Liver (tissue), 9 donors: Measurements from ENCODE around the gene SYDE2. TPM values are rescaled to one million over a fixed set of nuclear protein-coding genes. Genes with fewer than 3 reads are reported as not detected.

ENCODE experiments used
- DNase-seq: peaks from one replicate; pipeline ENCODE4 v3.0.0-alpha.2; 2017; ENCODE audit warnings: low spot score
- H3K27ac ChIP-seq, 2 donors: one replicate each; pipeline ENCODE4 v1.7.0; 2013; ENCODE audit warnings: inconsistent platforms in 2 of 2, low read length in 2 of 2, control low read depth in 1 of 2, low read depth in 1 of 2, mild to moderate bottlenecking in 1 of 2
- H3K27me3 ChIP-seq, 4 donors: one replicate each; pipeline versions ENCODE4 v1.6.1 to v1.7.0; 2013; ENCODE audit warnings: low read length in 3 of 4, inconsistent platforms in 1 of 4, mild to moderate bottlenecking in 1 of 4, moderate library complexity in 1 of 4; ENCODE audit not compliant: control insufficient read depth in 4 of 4, insufficient read depth in 4 of 4
- H3K36me3 ChIP-seq, 4 donors: one replicate each; pipeline versions ENCODE4 v1.6.1 to v1.7.0; 2013; ENCODE audit warnings: low read length in 3 of 4, mild to moderate bottlenecking in 3 of 4, low read depth in 1 of 4, moderate library complexity in 1 of 4; ENCODE audit not compliant: control insufficient read depth in 4 of 4, insufficient read depth in 3 of 4
- H3K4me1 ChIP-seq, 4 donors: one replicate each; pipeline versions ENCODE4 v1.6.1 to v1.7.0; 2013; ENCODE audit warnings: low read length in 3 of 4, mild to moderate bottlenecking in 3 of 4, moderate library complexity in 1 of 4; ENCODE audit not compliant: control insufficient read depth in 4 of 4, insufficient read depth in 4 of 4
- H3K4me3 ChIP-seq, 3 donors: one replicate each; pipeline versions ENCODE4 v1.6.1 to v1.7.0; 2013; ENCODE audit warnings: low read length in 3 of 3, control low read depth in 1 of 3, low read depth in 1 of 3, mild to moderate bottlenecking in 1 of 3
- H3K9ac ChIP-seq, 2 donors: one replicate each; pipeline ENCODE4 v1.7.0; 2013; ENCODE audit warnings: low read length in 2 of 2, mild to moderate bottlenecking in 2 of 2, moderate library complexity in 2 of 2, control low read depth in 1 of 2, low read depth in 1 of 2
- H3K9me3 ChIP-seq, 4 donors: one replicate each; pipeline versions ENCODE4 v1.6.1 to v1.7.0; 2013; ENCODE audit warnings: low read length in 3 of 4; ENCODE audit not compliant: control insufficient read depth in 4 of 4
- ATF3 ChIP-seq: IDR thresholded peaks from 2 replicates; pipeline ENCODE4 v1.6.1; 2016; ENCODE audit warnings: antibody characterized with exemption
- CTCF ChIP-seq: fragments of 150-350 bp; IDR thresholded peaks from 2 replicates; pipeline ENCODE4 v1.5.1; 2017; ENCODE audit warnings: improper control_type of control experiment, low read depth, low read length; ENCODE audit not compliant: missing input control
- EGR1 ChIP-seq, 2 donors: IDR thresholded peaks; 2 replicates each; pipeline ENCODE4 v1.6.1; 2016 to 2018; ENCODE audit warnings: antibody characterized with exemption in 2 of 2, low read depth in 2 of 2
- FOXA1 ChIP-seq: IDR thresholded peaks from 2 replicates; pipeline ENCODE4 v1.6.1; 2016; ENCODE audit warnings: antibody characterized with exemption
- FOXA2 ChIP-seq: IDR thresholded peaks from 2 replicates; pipeline ENCODE4 v1.6.1; 2016; ENCODE audit warnings: antibody characterized with exemption
- GABPA ChIP-seq, 2 donors: IDR thresholded peaks in 1 of 2; conservative IDR thresholded peaks in 1 of 2; 2 replicates each; pipeline ENCODE4 v1.6.1; 2016; ENCODE audit warnings: antibody characterized with exemption in 2 of 2, mild to moderate bottlenecking in 1 of 2, moderate library complexity in 1 of 2
- HNF4A ChIP-seq, 2 donors: conservative IDR thresholded peaks; 2 replicates each; pipeline ENCODE4 v1.6.1; 2016; ENCODE audit warnings: antibody characterized with exemption in 2 of 2, mild to moderate bottlenecking in 2 of 2
- HNF4G ChIP-seq: IDR thresholded peaks from 2 replicates; pipeline ENCODE4 v1.6.1; 2016; ENCODE audit warnings: antibody characterized with exemption
- JUND ChIP-seq, 2 donors: IDR thresholded peaks; 2 replicates each; pipeline ENCODE4 v1.6.1; 2016; ENCODE audit warnings: antibody characterized with exemption in 2 of 2
- MAX ChIP-seq: IDR thresholded peaks from 2 replicates; pipeline ENCODE4 v1.6.1; 2016; ENCODE audit warnings: antibody characterized with exemption
- NR2F2 ChIP-seq: IDR thresholded peaks from 2 replicates; pipeline ENCODE4 v1.6.1; 2016; ENCODE audit warnings: antibody characterized with exemption
- RAD21 ChIP-seq, 2 donors: IDR thresholded peaks; 2 replicates each; pipeline ENCODE4 v1.6.1; 2016; ENCODE audit warnings: antibody characterized with exemption in 2 of 2, mild to moderate bottlenecking in 2 of 2
- REST ChIP-seq: IDR thresholded peaks from 2 replicates; pipeline ENCODE4 v1.6.1; 2016; ENCODE audit warnings: antibody characterized with exemption, mild to moderate bottlenecking
- RXRA ChIP-seq, 2 donors: IDR thresholded peaks; 2 replicates each; pipeline ENCODE4 v1.6.1; 2017 to 2018; ENCODE audit warnings: antibody characterized with exemption in 2 of 2, mild to moderate bottlenecking in 1 of 2
- SP1 ChIP-seq: IDR thresholded peaks from 2 replicates; pipeline ENCODE4 v1.6.1; 2018; ENCODE audit warnings: antibody characterized with exemption, mild to moderate bottlenecking
- TAF1 ChIP-seq: conservative IDR thresholded peaks from 2 replicates; pipeline ENCODE4 v1.6.1; 2016; ENCODE audit warnings: antibody characterized with exemption, mild to moderate bottlenecking
- YY1 ChIP-seq: IDR thresholded peaks from 2 replicates; pipeline ENCODE4 v1.6.1; 2016; ENCODE audit warnings: antibody characterized with exemption, mild to moderate bottlenecking
- ZBTB33 ChIP-seq: IDR thresholded peaks from 2 replicates; pipeline ENCODE4 v1.6.1; 2016; ENCODE audit warnings: antibody characterized with exemption
- WGBS: extraction: QIAGEN DNeasy Blood & Tissue Kit; methylation state at CpG from one replicate; pipeline ENCODE4 v1.1.7; 2013; 5-methylcytosine and 5-hydroxymethylcytosine counted together
- polyA plus RNA-seq, 2 donors: library from polyadenylated mRNA; stranded (reverse) in 1 of 2; unstranded in 1 of 2; fragments of 200-250 nt in 1 of 2; fragments of >200 nt in 1 of 2; fragmentation: Nextera tagmentation in 1 of 2; extraction: Ambion mirVana in 1 of 2; gene quantifications; one replicate each; pipeline versions ENCODE4 v1.2.1 to v1.2.3, GENCODE V29; 2013 to 2015
- total RNA-seq, 2 donors: library from RNA; depleted of rRNA; stranded (reverse); fragments of >200 nt; gene quantifications; one replicate each; pipeline ENCODE4 v1.2.3, GENCODE V29; 2014
- donor health status: healthy.
- donor health status: healthy.
- donor health status: healthy.
- donor health status: healthy.
- donor health status: healthy.

SYDE2 gene
- total and polyA plus RNA-seq, 4 donors: 1.3 to 11.5 (median 3.7) TPM

- Histone ChIP-seq H3K9ac (no peak overlapping the region), H3K36me3 (peaks cover 0 to 7% (median 6%) of the 10 kb centered on the region in 4 donors), H3K4me1 (peaks cover 0 to 3% (median 0%) of the 10 kb centered on the region in 4 donors), H3K27ac (no peak overlapping the region), H3K4me3 (no peak overlapping the region), H3K9me3 (no peaks in the 10 kb centered on the region), H3K27me3 (no peaks in the 10 kb centered on the region)
- DNase-seq: no peak
- WGBS: 96% methylated on average over 2 of the region's 2 CpGs
- TF ChIP-seq JUND (IDR thresholded peaks at IDR 0.05): no peak
- no peak for TF ChIP-seq RXRA (IDR thresholded peaks at IDR 0.05)
- no peak for TF ChIP-seq FOXA1
- no peak for TF ChIP-seq ZBTB33
- TF ChIP-seq MAX: no peak
- TF ChIP-seq GABPA (IDR thresholded peaks at IDR 0.05 in 1 of 2, conservative IDR thresholded peaks at IDR 0.05 in 1 of 2): no peak
- TF ChIP-seq FOXA2: no peak
- TF ChIP-seq YY1: no peak
- no peak for TF ChIP-seq TAF1
- no peak for TF ChIP-seq REST
- no peak for TF ChIP-seq SP1
- no peak for TF ChIP-seq ATF3
- no peak for TF ChIP-seq HNF4A (conservative IDR thresholded peaks at IDR 0.05)
- TF ChIP-seq RAD21 (IDR thresholded peaks at IDR 0.05): no peak
- TF ChIP-seq EGR1 (IDR thresholded peaks at IDR 0.05; ENCODE audit: low read depth in 2 of 2): no peak
- TF ChIP-seq CTCF: no peak
- no peak for TF ChIP-seq NR2F2
- TF ChIP-seq HNF4G: no peak
Observed at GRCh38 chr1:85178396-85178795, 22.4 kb downstream of the SYDE2 start.
